GM21367 (cell line): Measurements from ENCODE around the gene PCYT1B.

Experiments
- ATAC-seq: cut with Tn5 transposase; IDR thresholded peaks from one replicate; pipeline ENCODE4 v1.9.1; 2021; ENCODE audit not compliant: unreplicated experiment

The PCYT1B gene

DNA sequence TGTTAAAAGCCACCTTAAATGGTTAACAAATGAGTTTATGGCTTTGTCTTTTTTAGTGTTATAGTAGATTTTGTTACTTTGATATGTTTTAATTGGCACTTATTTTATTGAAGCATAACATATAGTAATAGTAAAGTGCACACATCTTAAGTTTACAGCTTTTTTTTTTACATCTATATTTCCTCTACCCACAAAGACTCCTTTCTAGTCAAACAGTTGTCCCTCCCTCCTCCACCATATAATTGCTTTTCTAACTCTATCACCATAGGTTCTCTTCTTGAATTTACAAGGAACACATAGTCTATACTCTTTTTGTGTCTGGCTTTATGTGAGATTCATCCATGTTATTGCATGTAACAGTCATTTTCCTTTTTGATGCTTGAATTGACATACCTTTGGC, 110.6 kb downstream of the PCYT1B start:
- no peak for ATAC-seq

DNA sequence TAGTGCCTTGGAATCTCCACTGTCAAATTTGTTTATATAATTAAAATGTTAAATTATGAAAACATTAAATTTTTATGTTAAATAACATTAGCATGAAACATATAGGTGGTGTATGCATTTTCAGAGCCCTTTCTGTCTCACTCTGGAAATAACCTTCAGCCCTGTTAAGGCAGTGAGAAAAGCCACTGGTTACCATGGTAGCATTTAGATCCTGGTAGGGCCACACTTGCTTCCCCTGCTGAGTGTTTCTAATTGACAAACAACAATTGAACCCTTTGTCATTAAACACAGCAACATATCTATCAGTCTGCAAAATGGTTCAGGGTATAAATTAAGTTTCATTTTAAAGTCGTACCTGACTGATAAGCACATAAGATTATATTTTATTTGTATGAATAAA, 118.5 kb downstream of the PCYT1B start:
- ATAC-seq: no peak

DNA sequence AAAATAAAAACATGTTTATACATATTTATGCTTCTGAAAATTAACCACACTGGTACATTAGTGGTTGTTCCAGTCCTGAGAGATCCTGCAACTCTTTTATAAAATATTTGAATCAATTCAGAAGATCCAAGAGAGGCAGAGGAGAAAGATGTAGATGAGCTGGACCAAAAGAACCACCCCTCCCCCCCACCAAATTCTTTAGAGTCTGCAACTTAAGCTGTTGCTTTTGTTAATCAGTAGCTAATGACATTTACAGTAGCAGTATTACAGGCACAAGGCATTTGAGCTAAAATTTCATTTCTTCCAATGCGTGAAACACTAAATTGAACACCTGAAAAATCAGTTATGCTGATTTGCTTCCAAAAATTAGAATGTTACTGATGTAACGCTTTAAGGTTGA, 120.5 kb downstream of the PCYT1B start:
- no peak for ATAC-seq

DNA sequence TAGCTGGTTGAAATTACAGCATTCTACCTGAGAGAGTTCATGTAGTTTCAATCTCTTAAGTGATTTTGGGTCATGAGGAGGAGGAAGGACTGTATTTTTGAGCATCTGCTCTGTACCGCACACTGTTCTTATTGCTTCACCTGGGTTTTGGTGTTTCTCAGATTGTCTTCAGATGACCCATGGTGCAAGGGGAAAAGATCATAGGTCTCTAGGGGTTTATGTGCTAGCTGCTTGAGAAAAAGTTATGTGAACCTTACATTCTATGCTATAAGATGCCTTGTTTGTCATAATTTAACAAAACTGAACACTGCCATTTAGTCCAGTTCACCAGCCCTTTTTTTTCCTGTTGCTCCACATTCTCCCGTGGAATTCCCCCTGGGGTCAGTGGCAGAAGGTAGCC, 121.7 kb downstream of the PCYT1B start:
- ATAC-seq: no peak

DNA sequence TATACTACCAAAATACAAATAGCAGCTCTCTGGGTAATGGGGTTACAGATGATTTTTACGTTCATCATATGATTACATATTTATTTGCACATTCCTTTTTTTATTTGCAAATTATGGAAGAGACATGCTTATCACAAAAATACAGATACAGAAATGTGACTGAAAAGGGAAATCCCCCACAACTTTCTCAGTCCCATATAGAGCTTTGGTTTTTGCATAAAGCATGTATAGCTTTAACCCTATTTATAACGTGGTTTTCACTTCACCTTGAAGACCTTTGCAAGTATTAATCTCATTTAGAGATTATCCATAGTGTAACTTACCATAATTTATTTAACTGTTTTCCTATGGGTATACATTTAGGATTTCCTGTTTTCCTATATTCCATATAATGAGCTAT, 126.7 kb downstream of the PCYT1B start:
- no peak for ATAC-seq

DNA sequence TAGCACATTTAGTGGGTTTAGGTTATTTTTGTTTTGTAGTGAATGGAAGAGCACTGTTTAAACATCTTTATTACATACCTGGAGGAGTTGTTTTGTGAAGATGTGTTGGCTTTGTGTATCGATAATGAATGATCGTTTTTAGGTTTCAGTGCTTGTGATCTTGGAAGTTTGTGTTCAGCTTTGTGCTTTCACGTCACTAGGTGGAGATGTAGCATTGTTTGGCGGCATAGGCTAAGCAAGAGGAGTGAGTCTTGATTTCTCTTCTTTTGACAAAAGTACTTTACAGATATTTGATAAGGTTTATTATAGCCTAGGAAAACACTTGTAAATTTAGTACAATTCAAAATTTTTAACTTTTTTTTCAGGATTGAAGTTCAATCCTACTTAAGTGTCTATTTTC, 131.7 kb downstream of the PCYT1B start:
- no peak for ATAC-seq

DNA sequence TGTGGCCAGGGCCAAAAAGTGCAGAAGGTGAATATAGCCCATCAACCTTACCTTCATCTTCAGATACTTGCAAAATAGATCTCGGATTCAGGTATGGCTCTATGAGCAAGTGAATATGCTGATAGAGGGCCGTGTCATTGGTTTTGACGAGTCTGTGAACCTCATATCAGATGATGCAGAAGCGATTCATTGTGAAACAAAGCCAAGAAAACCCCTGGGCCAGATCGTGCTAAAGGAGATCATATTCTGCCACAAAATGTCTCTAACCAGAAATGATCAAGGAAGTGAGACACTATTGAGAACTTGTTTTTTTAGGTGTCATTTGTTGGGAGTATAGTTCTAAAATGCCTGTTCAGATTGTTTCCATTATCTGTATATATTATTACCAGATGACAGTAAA, 133.7 kb downstream of the PCYT1B start:
- ATAC-seq: peak; percentile 80

DNA sequence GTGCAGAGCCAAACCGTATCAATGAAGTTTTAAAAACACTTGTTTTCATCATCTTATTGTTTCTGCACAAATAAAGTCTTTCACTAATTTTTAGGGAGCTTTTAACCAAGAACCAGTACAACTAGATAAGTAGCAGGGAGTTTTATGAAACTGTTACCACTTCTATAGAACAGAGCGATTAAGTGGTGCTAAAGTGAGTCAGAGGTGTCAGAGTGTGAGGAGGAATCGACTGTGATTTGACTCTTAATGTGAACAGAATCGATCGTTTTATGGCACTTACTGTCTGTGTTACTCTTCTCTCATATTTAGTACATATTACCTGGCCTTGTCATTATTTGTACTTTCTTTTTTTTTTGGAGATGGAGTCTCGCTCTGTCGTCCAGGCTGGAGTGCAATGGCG, 138.8 kb downstream of the PCYT1B start:
- ATAC-seq: no peak
